C1 segment of cervical spinal cord (tissue), 14 donors: ENCODE data around the gene LRRC8C.
A peak's percentile ranks its signal among the peaks of the same experiment; 100 is the strongest.

Experiments used
- DNase-seq, 14 donors: peaks; one replicate each; lab custom pipeline; 2025; lab: John Stamatoyannopoulos, UW

The LRRC8C gene

DNA sequence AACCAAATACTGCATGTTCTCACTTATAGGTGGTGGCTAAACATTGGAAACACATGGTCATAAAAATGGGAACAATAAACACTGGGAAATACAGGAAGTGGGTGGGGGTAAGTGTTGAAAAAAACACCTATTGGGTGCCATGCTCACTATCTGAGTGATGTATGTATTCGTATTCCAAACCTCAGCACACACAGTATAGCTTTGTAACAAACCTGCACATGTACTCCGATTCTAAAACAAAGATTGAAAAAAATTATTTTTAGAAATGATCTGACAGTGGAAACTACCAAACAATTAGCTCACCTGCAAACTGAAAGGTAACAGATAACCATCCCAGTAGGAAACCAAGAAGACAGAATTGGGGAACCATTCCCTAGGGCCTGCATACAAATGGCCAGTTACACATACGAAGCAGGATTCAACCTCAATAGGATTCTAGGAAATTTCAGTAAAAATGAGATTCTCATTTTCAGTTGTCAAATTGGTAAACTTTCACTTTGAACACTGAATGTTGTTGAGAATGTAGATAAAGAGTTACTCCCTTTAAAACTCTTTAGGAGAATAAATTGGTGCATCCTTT, 99.8 kb downstream of the LRRC8C start:
- DNase-seq, result no peak

DNA sequence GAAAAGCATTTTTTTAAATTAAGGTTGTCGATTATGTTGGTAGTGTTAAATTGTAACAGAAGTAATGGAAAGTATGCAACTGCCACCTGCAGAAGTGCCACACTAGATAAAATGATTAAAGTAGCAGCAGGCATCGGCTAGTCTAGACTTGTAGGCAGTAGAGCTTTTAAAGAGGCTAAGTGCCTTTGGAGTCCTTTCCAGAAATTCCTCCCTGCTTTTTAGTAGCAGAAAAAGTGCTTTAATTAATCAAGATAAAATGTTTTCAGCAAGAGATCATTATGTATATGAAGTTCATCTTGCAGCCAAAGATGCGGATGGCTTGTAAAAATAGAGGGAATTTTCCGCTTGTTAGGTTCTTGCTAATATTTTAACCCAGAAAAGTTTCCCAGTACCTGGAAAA, 100.8 kb downstream of the LRRC8C start:
- no peak for DNase-seq

DNA sequence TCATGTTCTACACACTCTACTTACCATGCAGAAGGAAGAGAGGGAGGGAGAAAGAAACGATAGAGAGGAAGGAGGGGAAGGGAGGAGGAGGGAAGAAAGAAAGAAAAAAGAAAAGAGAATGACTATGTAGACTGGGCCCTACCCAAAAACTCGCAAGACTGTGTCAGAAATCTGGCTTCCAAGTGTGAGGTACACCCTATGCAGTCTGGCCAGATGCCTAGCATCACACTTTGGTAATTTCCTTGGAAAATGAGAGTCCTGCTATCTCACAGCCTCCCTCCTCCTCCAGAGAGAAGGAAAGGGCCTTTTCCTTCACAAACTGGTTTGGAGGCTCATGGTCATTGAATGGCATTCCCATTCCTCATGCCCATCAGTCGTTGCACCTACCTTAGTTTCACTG, 101.5 kb downstream of the LRRC8C start:
- DNase-seq, result no peak

DNA sequence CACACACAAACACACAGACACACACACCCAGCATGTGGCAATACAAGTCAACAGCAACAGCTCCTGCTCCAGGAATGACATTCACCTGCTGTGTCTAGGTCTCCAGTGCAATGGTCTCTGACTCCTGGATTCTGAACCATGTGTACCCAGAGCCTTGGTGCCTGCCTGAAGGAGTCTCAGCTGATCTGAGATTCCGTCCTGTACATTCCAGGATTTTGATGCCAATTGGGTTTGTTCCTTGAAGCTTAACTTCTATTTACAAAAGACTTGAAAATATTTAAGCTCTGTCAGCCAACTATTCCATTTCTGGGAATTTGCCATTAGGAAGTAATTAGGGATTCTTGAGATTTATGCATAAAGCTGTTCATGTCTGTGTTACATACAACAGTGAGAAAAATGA, 102.6 kb downstream of the LRRC8C start:
- DNase-seq, result no peak

DNA sequence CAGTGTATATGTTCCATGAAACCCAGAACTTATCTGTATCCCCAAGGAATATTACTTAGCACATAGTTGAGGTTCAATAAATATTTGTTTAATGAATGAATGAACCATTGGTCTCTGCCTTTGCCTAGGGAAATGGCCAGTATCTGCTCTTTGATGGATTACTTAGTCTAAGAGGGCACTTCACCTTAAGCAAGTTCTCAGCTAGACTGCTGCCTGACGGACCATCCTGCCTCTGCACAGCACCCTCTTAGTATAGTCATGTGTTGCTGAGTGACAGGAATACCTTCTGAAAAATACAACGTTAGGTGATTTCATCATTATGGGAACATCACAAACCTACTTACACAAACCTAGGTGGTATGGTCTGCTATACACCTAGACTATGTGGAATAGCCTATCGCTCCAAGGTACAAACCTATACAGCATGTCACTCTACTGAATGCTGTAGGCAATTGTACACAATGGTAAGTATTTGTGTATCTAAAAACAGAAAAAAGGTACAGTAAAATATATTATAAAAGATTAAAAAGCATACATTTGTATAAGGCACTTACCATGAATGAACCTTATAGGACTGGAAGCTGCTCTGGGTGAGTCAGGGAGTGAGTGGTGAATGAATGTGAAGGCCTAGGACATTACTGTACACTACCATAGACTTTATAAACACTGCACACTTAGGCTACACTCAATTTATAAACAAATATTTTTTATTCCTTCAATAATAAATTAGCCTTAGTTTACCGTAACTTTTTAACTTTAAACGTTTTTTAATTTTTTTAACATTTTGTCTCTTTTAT, 104.2 kb downstream of the LRRC8C start:
- DNase-seq, result no peak

DNA sequence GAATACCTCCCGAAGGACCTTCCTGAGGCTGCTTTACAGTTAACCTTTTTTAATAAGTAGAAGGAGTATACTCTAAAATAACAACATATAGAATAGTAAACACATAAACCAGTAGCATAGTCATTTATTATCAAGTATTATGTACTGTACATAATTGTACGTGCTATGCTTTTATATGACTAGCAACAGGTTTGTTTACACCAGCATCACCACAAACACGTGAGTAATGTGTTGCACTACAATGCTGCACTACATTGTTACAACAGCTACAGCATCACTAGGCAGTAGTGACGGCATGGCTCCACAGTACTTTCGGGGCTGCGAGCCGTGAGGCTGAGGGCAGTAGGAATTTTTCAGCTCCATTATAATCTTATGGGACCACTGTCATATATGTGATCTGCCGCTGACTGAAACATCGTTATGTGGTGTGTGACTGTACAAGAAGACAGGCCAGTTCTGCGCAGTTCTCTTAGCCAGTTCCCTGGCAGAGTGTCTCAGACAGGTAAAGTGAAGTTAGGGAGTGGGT, 105.1 kb downstream of the LRRC8C start:
- no peak for DNase-seq

DNA sequence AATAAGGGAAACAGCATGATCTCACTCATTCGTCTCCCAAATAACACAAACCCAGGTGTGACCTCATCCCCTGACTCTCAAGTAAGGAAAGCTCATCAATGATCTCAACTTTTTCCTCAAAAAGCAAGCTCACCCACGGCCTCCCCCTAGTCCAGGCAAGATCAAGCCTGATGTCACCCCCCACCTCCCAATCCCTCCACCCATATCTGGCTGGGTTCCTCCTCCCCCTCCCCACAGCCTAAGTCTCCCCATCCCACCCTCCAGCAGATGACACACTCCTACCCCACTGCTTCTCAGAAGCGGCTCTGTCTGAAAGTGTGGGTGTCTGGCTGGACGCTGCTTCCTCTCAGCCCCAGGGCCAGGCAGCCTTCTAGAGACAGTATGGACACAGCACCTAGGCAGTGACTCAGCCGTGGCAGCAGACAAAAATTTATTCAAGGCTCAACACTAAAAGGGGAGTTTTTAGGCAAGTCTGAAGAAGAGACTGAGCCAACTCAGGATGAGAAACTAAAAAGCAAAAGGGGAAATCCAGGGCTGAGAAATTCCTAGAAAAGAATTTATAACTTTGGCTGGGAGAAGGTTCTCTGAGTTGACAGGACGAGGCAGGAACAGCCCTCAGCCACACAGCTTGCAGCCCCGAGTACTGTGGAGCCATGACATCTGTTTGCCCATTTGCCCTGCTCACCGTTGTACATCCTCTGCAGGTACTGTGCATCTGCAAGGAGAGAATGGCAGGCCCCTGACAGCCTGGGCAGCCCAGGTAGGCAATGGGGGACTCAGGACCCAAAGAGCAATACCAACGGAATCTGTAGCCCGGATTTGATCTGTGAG, 106.3 kb downstream of the LRRC8C start:
- DNase-seq, result peak in 1 of 14 donors; percentile 9

DNA sequence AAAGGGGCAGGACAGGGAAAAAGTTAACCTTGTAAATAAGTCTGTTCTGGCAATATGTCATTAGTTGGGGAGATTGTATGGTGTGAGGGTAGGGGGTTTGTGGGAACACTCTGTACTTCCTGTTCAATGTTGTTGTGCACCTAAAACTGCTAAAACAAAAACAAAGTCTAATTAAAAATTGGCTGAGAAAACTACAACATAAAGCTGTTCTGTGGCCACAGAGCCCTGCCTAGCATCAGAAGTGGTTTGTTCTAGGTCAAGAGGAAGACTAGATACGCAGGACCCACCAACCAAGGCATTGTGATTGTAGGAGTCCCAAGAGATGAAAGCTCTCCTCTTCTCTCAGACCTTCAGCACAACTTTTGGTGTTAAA, 106.9 kb downstream of the LRRC8C start:
- DNase-seq, result no peak

DNA sequence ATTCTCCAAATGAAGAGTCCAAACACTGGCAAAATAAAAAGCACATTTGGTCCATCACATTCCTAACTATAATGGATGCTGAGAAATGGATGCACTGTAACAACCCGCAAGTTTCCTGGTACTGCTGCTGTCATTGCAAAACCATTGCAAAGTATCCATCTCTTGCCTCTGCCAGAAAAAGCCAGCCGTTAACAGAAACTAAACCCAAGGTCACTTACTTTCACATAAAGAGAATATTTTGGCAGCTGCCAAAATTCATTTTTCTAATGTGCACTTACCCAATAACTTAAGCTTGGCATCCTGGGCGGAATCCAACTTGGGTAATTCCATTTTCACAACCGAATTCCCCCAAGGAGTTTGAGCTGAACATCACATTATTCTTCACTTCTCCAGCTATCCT, 110.9 kb downstream of the LRRC8C start:
- no peak for DNase-seq

DNA sequence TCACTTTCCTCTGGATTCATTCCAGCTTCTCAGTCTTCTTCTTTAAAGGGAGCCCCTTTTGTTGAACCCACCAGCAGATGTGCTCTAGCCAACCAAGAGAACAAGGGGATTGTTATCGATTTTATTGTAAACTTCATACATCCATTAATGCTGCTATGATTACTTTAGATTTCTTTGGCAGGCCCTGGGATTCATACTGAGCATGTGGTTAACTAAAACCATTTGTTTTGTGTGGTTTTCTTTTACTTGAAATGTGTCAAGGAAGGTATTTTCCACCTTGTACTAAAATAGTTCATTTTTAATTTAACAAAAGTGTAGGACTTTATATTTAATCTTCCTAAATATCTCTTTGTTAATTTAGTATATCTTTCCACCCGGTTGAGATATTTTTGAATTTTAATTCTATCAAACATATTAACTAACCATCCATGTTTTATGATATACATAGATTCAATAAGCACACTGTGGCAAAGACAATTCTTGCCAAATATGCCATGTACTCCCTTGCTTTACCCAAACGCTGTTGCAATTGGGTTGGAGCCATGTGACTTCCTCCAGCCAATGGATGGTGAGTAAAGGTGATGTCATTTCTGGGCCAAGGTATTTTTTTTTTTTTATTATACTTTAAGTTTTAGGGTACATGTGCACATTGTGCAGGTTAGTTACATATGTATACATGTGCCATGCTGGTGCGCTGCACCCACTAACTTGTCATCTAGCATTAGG, 113.7 kb downstream of the LRRC8C start:
- no peak for DNase-seq

DNA sequence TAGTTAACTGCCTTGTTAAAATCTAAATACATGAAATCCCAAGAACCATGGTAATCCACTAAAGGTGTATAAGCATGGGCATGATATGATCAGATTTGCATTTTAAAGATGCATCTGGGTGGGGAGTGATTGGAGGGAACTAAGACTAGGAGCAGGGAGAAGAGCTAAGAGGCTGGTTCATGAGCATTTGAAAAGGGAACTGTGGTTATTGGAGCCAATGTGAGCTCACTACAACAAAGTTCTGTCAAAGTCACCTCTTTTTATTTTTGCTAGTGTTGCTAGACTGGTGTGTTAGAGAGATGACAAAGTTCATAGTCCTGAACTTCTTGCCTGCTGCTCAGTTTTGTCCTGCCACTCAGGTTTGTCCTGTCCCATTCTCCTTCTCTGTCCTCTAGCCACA, 120.8 kb downstream of the LRRC8C start:
- no peak for DNase-seq

DNA sequence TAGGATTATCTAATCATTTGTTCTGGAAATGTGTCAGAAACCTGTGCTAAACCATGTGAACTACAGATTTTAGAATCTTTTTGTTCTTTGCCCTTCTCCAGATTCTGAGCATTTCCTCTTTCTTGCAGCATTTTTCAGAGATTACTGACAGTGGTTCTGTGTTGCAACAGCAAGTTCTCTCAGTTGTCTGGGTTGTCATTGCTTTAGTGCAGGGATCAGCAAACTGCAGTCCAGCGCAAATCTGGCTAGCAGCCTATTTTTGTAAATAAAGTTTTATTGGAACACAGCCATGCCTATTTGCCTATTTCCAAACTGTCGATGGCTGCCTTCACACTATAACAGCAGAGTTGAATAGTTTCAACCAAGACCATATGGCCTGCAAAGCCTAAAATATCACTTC, 121.6 kb downstream of the LRRC8C start:
- DNase-seq, result no peak

DNA sequence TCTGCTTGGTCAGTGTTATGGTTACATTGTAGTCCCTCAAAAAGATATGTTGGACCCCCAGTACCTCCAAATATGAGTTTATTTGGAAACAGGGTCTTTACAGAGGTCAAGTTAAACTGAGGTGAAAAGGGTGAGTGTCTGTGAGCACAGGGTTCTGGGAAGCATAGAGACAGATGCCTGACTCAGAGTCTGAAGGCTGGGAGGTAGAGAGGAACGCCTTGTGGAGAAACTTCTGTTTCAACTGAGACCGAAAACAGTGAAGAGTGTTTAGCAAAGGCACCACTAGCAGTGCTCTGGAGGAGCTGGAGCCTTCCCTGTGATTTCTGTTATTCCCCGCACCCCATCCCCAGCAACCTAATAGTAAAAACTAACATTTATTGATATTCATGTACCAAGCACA, 122.7 kb downstream of the LRRC8C start:
- no peak for DNase-seq

DNA sequence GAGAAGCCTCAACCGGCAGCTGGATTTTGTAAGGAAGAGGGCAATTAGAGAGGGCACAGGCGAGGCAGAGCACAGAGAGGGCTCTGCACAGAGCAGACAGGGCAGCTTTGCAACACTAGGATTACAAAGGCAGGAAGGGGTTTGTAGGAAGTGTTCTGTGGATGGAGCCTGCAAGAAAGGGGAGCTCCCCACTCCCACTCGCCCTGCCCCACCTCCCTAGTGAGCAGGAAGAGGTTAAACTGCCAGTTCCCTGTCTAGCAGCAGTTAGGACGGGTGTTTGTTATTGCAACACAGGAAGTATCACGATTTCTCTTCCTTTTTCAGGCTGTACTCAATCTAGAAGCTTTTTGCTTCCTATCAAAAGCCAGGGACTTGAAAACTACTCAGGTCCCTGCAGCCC, 124.6 kb downstream of the LRRC8C start:
- peak in 4 of 14 donors; percentile 21 to 42 (median 30) for DNase-seq

DNA sequence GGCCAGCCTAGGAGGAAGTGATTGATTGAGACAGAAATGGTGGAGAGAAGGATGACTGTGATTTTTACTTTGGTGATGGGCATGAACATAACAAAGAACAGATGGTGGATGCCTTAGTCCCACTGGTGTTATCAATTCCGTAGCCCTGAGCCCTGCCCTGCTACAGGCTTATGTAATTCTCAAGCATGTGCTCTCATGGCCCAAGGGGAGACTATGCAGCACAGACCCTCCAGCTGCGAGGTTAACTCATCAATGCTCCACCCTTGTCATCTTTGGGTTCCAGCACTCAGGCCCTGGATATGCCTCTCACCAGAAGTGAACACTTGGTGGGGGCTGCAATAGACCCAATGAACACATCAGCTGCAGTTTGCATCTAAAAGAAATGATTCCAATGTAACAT, 125.2 kb downstream of the LRRC8C start:
- DNase-seq, result no peak

DNA sequence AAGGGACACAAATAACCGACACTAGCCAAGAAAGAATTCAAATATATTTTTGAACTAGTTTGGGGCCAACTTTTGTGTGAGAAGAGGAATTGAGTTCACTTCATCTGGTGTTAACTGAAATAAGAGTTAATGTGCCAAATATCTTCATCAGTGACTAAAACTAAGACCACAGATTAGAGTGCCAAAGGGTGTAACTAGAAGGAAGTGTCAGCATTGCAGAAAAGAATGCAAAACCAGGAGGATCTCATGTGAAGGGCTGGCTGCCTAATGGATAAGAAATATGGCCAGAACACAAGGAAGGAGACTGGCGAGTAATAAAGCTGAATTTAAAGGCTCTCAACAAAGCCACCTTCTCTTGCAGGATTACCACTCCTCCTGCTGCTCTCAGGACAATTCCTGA, 126.1 kb downstream of the LRRC8C start:
- DNase-seq, result no peak

DNA sequence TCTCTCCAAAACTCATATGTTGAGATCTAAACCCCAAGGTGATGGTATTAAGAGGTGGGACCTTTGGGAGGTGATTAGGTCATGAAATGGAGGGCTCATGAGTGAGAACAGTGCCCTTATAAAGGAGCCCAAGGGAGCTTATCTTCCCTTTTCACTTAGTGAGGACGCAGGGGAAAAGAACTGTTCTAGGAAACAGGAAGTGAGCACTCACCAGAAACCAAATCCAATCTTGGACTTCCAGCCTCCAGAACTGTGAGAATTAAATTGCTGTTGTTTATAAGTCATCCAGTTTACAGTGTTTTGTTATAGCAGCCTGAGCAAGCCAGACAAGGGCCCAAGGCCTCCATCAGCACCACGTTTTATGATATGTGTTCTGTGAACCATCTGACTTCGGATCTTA, 127.6 kb downstream of the LRRC8C start:
- no peak for DNase-seq

DNA sequence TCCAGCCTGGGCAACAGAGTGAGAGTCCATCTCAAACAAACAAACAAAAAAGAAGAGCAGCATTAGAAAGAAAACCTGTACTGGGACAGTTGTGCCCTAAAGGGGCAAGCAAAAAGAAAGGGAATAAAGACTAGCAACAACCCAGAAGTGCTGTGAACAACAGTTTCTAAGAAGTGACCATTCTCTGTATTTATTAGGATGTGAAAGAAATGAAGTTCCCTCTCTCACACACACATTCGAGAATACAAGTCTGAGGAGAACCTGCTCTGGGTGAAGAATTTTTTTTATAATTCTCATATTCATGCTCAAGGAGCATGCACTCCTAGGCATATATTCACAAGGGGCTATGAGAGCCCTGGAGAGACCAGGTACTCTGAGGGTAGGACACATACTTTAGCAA, 128.4 kb downstream of the LRRC8C start:
- no peak for DNase-seq

DNA sequence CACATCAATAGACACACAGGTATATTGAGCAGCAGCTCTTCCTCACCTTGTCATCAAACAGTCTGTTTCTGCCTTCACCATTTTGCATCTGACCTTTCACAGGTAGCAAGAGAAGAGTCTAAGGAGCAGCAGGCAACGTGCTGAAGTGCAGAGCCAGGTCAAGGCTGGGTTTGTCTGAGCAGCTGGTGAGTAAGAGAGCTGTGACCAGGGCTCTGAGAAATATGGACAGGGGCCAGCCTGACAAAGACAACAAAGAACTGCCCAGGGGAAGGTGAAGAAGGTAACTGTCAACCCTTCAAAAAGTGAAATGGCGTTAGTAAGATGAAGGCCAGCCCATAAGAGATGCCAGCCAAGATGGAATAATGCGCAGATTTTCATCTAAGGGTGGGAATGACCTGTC, 129.0 kb downstream of the LRRC8C start:
- no peak for DNase-seq

DNA sequence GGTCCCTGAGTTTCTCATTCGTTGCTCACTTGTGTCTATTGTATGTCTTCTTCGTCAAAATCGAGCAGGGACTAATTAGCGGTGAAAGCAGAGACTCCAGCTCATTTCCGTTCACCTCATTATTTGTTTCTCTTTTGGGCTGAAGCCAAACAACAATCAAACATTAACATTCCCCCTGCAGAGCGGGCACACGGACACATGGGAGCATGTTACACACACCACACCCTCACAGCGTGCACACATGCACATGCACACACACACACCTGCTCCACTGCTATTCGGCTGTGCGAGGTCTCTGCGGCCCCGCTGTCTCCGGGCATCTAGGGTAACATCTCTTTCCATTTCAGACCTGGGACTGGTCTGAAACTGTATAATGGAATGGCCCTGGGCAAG, 129.5 kb downstream of the LRRC8C start:
- DNase-seq, result no peak

DNA sequence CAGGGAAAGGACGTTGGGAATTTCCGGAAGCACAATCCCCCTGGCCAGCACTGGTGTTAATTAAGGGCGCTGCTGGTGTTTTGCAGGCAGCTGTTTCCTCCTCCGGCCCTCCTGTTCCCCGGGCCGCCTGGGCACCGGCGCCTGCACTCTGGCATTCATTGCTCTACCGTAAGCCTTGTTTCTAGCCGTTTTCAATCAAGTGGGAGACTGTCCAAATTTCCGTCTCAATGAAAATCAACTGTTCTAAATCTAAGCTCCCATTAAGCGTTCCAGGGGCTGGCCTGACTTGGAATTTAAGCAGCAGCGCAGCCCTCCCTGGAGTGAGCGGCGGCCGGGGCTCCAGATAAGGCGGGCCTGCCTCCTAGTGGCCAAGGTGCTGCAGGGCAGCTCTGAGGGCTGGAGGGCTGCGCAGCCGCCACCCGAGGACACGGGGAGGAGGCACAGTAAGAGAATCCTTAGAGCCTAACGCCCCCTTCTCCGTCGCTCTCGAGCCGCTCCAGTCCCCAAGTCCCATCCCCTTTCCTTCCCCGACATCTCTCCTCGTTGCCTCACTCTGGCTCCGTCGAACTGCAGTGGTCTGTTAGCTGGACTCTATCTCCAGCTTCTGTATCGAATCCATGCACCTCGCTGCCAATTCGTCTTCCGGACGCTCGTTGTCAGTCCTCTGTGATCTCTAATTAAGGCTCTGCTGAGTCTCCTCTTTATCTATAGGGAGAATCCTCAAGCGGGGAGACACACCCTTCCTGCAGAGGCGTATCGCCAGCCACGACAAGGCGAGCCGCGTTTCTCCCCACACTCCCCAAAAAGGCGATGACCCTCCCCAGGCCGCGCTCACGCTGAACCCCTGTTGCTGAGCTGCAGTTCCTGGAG, 130.1 kb downstream of the LRRC8C start:
- peak; percentile 21 to 86 (median 70) for DNase-seq
